ENCODE data around the gene TBC1D3B.
"Not testable (repeated sequence)": the region's sequence is repeated elsewhere in the genome, so short reads cannot be mapped to it uniquely, and the experiment has no call there.

DNA sequence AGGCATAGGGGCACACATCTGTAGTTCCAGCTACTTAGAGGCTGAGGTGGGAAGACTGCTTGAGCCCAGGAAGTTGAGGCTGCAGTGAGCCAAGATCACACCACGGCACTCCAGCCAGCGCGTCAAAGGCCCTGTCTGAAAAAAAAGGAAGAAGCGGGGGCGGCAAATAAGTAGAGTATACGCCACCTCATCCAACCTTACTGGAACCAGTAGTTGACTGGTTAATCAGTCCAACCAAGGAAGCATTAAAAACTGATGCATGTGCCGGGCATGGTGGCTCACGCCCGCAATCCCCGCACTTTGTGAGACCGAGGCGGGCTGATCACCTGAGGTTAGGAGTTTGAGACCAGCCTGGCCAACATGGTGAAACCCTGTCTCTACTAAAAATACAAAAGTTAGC is 46.5 kb upstream of the TBC1D3B start:
- not testable (repeated sequence) for TF ChIP-seq CHD4 (IDR thresholded peaks at IDR 0.05; ENCODE audit: borderline replicate concordance); KDM1A (IDR thresholded peaks at IDR 0.05; ENCODE audit: low read depth); MAZ (IDR thresholded peaks at IDR 0.05; ENCODE audit: borderline replicate concordance, low read depth, low read length); POLR2A (IDR thresholded peaks at IDR 0.05; ENCODE audit: low read length)
- TF ChIP-seq, protein P1, sequence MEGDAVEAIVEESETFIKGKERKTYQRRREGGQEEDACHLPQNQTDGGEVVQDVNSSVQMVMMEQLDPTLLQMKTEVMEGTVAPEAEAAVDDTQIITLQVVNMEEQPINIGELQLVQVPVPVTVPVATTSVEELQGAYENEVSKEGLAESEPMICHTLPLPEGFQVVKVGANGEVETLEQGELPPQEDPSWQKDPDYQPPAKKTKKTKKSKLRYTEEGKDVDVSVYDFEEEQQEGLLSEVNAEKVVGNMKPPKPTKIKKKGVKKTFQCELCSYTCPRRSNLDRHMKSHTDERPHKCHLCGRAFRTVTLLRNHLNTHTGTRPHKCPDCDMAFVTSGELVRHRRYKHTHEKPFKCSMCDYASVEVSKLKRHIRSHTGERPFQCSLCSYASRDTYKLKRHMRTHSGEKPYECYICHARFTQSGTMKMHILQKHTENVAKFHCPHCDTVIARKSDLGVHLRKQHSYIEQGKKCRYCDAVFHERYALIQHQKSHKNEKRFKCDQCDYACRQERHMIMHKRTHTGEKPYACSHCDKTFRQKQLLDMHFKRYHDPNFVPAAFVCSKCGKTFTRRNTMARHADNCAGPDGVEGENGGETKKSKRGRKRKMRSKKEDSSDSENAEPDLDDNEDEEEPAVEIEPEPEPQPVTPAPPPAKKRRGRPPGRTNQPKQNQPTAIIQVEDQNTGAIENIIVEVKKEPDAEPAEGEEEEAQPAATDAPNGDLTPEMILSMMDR (IDR thresholded peaks at IDR 0.05) = not testable (repeated sequence)

All from A549 (cell line).